ENCODE data around the gene ZFC3H1. TPM values are rescaled to one million over a fixed set of nuclear protein-coding genes. Genes with fewer than 3 reads are reported as not detected.

ZFC3H1 gene
- total RNA-seq, 1 donor from 2014 or later = 22.1 TPM

DNA sequence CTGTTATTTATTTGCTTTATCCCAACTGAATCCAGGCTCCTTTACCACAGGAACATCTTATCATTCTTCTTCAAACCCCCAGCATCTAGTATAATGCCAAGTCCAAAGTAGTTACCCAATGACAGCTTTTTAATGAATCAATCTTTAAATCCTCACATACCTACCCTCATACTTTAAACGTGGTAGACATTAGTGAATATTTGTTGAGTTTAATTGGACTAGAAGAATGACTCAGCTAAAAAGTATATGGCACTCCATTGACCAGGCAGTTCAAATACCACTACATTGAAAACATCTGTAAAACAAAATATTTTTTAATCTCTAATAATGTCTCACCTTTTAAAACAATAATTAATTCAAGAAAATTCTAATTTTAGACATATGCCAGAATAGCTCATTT lies 98.1 kb downstream of the ZFC3H1 start:
- Histone ChIP-seq H3K36me3 (ENCODE audit: control insufficient read depth, insufficient read depth, low read length) (no peaks in the 10 kb centered on the region), H3K4me3 (ENCODE audit: low read depth, low read length) (no peak overlapping the region), H3K27me3 (ENCODE audit: control insufficient read depth, insufficient read depth, low read length) (no peaks in the 10 kb centered on the region)
- TF ChIP-seq, protein P1, sequence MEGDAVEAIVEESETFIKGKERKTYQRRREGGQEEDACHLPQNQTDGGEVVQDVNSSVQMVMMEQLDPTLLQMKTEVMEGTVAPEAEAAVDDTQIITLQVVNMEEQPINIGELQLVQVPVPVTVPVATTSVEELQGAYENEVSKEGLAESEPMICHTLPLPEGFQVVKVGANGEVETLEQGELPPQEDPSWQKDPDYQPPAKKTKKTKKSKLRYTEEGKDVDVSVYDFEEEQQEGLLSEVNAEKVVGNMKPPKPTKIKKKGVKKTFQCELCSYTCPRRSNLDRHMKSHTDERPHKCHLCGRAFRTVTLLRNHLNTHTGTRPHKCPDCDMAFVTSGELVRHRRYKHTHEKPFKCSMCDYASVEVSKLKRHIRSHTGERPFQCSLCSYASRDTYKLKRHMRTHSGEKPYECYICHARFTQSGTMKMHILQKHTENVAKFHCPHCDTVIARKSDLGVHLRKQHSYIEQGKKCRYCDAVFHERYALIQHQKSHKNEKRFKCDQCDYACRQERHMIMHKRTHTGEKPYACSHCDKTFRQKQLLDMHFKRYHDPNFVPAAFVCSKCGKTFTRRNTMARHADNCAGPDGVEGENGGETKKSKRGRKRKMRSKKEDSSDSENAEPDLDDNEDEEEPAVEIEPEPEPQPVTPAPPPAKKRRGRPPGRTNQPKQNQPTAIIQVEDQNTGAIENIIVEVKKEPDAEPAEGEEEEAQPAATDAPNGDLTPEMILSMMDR (IDR thresholded peaks at IDR 0.05; ENCODE audit: insufficient read depth, low read length, severe bottlenecking) = no peak
- DNase-seq (ENCODE audit: low read depth) = no peak
- FAIRE-seq = no peak

DNA sequence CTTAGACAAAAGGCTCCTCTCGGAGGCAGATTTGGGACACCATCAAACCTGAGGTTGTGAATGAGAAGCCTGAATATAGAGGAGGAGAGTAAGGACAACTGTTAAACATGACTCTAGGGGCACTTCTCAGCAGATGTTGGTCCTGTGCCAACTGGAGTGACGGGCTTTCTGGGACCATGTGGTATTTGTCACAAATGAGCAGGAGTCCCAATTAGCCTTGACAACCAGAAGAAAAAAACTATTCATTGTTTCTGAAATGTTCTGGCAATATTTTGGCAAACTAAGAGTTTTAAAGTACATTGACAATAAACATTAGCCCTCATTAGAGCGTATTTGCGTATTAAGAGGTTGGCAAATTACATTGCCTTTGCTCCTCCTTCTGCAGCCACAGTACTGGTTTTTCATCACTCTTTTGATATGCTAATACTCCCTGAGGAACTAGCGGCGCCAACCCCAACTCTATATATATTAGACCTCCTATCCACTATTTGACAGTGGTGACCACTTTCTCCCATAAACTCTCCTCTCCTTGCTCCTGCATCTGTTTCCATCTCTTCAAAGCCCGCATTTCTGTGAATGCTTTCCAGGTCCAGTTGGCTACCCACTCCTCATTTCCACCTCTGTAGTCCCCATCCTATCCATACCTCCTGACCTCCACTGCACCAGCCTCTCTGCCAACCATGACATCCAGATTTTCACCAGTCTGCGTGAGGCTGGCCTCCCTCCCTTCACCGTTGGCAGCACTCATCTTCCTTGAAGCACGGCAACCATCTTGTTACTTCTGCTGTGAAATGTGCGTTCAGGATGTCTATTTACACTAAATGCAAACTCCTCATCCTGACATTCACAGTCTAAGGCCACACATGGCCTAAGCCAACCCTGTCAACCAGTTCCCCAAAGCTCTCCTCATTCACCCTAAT lies 100.7 kb downstream of the ZFC3H1 start:
- H3K4me3 ChIP-seq (ENCODE audit: low read depth, low read length) = no peak overlapping the region
- H3K36me3 ChIP-seq (ENCODE audit: control insufficient read depth, insufficient read depth, low read length) = no peaks in the 10 kb centered on the region
- FAIRE-seq = peak; percentile 70
- no peaks in the 10 kb centered on the region for H3K27me3 ChIP-seq (ENCODE audit: control insufficient read depth, insufficient read depth, low read length)
- no peak for DNase-seq (ENCODE audit: low read depth)
- TF ChIP-seq, protein P1 (IDR thresholded peaks at IDR 0.05; ENCODE audit: insufficient read depth, low read length, severe bottlenecking) = no peak

Other genes starting within 250 kb of the ZFC3H1 start
- gene LGR5, start 224.1 kb downstream of the ZFC3H1 start, total RNA-seq = not detected in 2 replicates
- gene THAP2, start 453 bp upstream of the ZFC3H1 start, total RNA-seq = 2.6 and 4.2 TPM in 2 replicates
- 37.6 and 40.3 TPM in 2 replicates for gene TMEM19, start 22.2 kb upstream of the ZFC3H1 start, total RNA-seq
- gene RAB21, start 91.0 kb upstream of the ZFC3H1 start, total RNA-seq = 27.9 and 48.5 TPM in 2 replicates
- gene TBC1D15, start 175.9 kb upstream of the ZFC3H1 start, total RNA-seq = 11.5 and 15.8 TPM in 2 replicates